22Rv1 (cell line): ENCODE measurements around the gene NR5A1.
A peak's percentile ranks its signal among the peaks of the same experiment; 100 is the strongest.

Experiments
- ZFX ChIP-seq: fragments of 450-650 bp; IDR thresholded peaks from 2 replicates; pipeline ENCODE4 v1.6.1; 2017; ENCODE audit warnings: antibody characterized with exemption, borderline replicate concordance
- TF ChIP-seq, protein P1 (sequence below): fragments of 450-650 bp; IDR thresholded peaks from 2 replicates; pipeline ENCODE4 v1.5.1; 2017; ENCODE audit warnings: mild to moderate bottlenecking

DNA sequence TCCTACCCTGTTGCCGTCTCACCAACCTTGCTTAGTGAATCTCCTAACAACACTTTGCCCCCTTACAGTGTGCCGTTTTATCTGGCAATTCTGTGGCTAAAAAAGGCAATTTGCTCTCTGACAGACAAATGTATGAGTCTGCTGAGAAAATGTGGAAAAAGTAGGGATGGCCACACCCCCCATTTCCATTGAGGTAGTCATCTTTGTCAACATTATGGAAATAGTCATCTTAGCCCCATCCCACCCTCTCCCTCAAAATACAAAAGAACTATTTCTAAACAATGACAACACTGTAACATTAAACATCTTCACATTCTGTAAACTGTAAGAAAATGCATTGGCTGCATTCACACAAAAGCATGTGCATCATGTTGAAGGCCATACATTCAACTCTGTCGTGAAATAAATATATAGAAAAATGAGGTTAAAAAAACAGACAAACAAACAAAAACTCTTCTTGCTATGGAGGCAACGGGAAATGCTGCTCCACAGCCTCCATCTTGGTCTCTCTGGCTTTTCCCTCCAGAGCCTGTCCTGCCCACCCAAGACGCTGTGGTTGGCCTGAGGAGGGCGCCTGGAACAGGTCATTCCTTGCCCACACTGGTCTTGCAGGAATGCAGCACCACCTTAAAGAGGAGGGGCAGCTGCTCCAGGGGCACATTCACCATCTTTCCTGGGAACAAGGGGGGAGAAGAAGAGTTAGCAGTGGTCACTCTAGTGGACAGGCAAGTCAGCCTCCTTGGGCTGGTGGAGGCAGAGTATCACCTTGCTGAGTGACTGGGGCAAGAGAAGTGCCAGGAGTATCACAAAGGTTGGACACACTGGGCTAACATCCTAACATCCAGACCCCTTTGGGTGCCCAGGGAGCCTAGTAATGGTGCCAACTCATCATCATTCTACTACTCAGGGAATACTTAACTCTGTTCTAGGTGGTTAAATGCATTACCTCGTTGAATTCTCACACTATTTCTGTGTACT is 15.2 kb upstream of the NR5A1 start:
- TF ChIP-seq, protein P1, sequence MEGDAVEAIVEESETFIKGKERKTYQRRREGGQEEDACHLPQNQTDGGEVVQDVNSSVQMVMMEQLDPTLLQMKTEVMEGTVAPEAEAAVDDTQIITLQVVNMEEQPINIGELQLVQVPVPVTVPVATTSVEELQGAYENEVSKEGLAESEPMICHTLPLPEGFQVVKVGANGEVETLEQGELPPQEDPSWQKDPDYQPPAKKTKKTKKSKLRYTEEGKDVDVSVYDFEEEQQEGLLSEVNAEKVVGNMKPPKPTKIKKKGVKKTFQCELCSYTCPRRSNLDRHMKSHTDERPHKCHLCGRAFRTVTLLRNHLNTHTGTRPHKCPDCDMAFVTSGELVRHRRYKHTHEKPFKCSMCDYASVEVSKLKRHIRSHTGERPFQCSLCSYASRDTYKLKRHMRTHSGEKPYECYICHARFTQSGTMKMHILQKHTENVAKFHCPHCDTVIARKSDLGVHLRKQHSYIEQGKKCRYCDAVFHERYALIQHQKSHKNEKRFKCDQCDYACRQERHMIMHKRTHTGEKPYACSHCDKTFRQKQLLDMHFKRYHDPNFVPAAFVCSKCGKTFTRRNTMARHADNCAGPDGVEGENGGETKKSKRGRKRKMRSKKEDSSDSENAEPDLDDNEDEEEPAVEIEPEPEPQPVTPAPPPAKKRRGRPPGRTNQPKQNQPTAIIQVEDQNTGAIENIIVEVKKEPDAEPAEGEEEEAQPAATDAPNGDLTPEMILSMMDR, result peak; percentile 25; the same call in 1 of the 2 replicates
- TF ChIP-seq ZFX, result no peak
